ENCODE results near the gene HNRNPA1. TPM values are rescaled to one million over a fixed set of nuclear protein-coding genes. Genes with fewer than 3 reads are reported as not detected.

The HNRNPA1 gene
- total and polyA plus RNA-seq, 9 of the 15 experiments (the other 6 are each of a cell fraction or from before 2014, with no cell fraction given), result 1,166 to 2,703 (median 1,815) TPM

DNA sequence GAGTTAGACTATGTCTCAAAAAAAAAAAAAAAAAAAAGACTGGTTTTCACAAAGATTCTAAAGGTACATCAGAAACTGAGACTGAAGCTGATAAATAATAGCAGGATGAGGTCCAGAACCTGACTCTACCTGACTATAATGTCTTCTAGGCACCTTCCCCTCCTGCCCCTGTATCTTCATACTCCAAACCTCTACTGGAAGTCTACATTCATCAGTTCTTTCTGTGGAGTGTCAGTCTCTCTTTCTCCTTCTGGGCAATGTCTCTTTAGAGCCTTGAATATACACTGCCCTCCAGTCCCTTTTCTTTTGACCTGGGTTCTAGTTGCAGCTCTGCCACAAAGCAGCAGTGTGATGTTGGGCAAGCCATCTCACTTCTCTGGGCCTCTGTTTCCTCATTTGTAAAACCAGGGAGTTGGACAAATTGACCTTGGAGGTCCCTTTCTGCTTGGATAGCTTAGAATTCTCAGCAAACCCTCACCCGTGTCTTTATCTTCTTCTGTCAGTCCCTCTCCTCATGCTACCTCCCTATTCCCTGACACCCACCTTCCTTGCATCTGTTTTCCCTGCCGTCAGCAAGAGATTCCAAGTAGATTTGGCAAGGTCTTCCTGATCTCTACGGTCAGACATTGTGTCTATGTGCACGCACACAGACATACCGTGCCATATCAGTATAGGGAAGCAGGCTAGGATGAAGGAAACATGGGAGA is 16.0 kb downstream of the HNRNPA1 start (continued):
- TF ChIP-seq, protein P1, sequence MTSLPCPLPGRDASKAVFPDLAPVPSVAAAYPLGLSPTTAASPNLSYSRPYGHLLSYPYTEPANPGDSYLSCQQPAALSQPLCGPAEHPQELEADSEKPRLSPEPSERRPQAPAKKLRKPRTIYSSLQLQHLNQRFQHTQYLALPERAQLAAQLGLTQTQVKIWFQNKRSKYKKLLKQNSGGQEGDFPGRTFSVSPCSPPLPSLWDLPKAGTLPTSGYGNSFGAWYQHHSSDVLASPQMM (CRISPR knock-in tag; IDR thresholded peaks at IDR 0.05), result no peak
- TF ChIP-seq ETV1 (tag; conservative IDR thresholded peaks at IDR 0.05; ENCODE audit: low read depth) (no peak), NR4A1 (CRISPR knock-in tag; IDR thresholded peaks at IDR 0.05) (no peak), NR4A1 (tag; IDR thresholded peaks at IDR 0.05) (no peak), ZNF668 (CRISPR knock-in tag; IDR thresholded peaks at IDR 0.05) (no peak), ZNF57 (CRISPR knock-in tag; IDR thresholded peaks at IDR 0.05) (no peak), PRPF4 (IDR thresholded peaks at IDR 0.05; ENCODE audit: insufficient read depth, low read depth, low read length, poor library complexity, severe bottlenecking) (no peak), CBFA2T2 (conservative IDR thresholded peaks at IDR 0.05) (peak; percentile 82), ARID1B (IDR thresholded peaks at IDR 0.05) (peak; percentile 81), ZBTB7A (IDR thresholded peaks at IDR 0.05; ENCODE audit: borderline replicate concordance, control insufficient read depth, low read depth, low read length) (no peak)
- TF ChIP-seq, protein P2, sequence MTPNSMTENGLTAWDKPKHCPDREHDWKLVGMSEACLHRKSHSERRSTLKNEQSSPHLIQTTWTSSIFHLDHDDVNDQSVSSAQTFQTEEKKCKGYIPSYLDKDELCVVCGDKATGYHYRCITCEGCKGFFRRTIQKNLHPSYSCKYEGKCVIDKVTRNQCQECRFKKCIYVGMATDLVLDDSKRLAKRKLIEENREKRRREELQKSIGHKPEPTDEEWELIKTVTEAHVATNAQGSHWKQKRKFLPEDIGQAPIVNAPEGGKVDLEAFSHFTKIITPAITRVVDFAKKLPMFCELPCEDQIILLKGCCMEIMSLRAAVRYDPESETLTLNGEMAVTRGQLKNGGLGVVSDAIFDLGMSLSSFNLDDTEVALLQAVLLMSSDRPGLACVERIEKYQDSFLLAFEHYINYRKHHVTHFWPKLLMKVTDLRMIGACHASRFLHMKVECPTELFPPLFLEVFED (CRISPR knock-in tag; conservative IDR thresholded peaks at IDR 0.05), result 0 out of 2 replicates have a peak, but pooled peaks have one; percentile 22
- TF ChIP-seq, protein P3, sequence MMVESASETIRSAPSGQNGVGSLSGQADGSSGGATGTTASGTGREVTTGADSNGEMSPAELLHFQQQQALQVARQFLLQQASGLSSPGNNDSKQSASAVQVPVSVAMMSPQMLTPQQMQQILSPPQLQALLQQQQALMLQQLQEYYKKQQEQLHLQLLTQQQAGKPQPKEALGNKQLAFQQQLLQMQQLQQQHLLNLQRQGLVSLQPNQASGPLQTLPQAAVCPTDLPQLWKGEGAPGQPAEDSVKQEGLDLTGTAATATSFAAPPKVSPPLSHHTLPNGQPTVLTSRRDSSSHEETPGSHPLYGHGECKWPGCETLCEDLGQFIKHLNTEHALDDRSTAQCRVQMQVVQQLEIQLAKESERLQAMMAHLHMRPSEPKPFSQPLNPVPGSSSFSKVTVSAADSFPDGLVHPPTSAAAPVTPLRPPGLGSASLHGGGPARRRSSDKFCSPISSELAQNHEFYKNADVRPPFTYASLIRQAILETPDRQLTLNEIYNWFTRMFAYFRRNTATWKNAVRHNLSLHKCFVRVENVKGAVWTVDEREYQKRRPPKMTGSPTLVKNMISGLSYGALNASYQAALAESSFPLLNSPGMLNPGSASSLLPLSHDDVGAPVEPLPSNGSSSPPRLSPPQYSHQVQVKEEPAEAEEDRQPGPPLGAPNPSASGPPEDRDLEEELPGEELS (CRISPR knock-in tag; IDR thresholded peaks at IDR 0.05; ENCODE audit: borderline replicate concordance), result no peak
- TF ChIP-seq, protein P4, sequence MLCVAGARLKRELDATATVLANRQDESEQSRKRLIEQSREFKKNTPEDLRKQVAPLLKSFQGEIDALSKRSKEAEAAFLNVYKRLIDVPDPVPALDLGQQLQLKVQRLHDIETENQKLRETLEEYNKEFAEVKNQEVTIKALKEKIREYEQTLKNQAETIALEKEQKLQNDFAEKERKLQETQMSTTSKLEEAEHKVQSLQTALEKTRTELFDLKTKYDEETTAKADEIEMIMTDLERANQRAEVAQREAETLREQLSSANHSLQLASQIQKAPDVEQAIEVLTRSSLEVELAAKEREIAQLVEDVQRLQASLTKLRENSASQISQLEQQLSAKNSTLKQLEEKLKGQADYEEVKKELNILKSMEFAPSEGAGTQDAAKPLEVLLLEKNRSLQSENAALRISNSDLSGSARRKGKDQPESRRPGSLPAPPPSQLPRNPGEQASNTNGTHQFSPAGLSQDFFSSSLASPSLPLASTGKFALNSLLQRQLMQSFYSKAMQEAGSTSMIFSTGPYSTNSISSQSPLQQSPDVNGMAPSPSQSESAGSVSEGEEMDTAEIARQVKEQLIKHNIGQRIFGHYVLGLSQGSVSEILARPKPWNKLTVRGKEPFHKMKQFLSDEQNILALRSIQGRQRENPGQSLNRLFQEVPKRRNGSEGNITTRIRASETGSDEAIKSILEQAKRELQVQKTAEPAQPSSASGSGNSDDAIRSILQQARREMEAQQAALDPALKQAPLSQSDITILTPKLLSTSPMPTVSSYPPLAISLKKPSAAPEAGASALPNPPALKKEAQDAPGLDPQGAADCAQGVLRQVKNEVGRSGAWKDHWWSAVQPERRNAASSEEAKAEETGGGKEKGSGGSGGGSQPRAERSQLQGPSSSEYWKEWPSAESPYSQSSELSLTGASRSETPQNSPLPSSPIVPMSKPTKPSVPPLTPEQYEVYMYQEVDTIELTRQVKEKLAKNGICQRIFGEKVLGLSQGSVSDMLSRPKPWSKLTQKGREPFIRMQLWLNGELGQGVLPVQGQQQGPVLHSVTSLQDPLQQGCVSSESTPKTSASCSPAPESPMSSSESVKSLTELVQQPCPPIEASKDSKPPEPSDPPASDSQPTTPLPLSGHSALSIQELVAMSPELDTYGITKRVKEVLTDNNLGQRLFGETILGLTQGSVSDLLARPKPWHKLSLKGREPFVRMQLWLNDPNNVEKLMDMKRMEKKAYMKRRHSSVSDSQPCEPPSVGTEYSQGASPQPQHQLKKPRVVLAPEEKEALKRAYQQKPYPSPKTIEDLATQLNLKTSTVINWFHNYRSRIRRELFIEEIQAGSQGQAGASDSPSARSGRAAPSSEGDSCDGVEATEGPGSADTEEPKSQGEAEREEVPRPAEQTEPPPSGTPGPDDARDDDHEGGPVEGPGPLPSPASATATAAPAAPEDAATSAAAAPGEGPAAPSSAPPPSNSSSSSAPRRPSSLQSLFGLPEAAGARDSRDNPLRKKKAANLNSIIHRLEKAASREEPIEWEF (CRISPR knock-in tag; IDR thresholded peaks at IDR 0.05), result no peak
- TF ChIP-seq, protein P5, sequence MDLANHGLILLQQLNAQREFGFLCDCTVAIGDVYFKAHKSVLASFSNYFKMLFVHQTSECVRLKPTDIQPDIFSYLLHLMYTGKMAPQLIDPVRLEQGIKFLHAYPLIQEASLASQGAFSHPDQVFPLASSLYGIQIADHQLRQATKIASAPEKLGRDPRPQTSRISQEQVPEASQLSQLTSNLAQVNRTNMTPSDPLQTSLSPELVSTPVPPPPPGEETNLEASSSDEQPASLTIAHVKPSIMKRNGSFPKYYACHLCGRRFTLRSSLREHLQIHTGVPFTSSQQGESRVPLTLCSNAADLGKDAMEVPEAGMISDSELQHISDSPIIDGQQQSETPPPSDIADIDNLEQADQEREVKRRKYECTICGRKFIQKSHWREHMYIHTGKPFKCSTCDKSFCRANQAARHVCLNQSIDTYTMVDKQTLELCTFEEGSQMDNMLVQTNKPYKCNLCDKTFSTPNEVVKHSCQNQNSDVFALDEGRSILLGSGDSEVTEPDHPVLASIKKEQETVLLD (IDR thresholded peaks at IDR 0.05), result peak; percentile 55; the same call in 1 of the 2 replicates

Measured in K562 (cell line).